Measurements from ENCODE around the gene OMA1. TPM values are rescaled to one million over a fixed set of nuclear protein-coding genes. Genes with fewer than 3 reads are reported as not detected.

OMA1 gene
- total RNA-seq, 1 donor from 2014 or later: 16.1 TPM

DNA sequence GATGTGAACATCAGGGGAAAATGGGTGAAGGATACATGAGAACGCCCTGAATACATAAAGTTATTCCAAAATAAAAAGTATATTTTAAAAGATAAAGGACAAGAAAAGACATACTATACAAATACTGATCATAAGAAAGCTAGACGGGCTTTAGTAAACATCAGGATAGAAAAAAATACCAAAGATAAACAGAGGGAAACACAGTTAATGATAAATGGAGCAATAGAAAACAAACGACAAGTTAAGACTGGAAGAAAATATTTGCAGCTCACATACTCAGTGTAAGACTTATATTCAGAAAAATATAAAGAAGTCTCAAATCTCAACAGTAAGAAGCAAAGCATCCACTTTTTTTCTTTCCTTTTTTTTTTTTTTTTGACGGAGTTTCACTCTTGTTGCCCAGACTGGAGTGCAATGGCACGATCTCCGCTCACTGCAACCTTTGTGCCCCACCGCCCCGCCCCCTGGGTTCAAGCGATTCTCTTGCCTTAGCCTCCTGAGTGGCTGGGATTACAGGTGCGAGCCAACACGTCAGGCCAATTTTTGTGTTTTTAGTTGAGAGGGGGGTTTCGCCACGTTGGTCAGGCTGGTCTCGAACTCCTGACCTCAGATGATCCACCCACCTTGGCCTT lies 94.8 kb downstream of the OMA1 start:
- TF ChIP-seq, protein P1, sequence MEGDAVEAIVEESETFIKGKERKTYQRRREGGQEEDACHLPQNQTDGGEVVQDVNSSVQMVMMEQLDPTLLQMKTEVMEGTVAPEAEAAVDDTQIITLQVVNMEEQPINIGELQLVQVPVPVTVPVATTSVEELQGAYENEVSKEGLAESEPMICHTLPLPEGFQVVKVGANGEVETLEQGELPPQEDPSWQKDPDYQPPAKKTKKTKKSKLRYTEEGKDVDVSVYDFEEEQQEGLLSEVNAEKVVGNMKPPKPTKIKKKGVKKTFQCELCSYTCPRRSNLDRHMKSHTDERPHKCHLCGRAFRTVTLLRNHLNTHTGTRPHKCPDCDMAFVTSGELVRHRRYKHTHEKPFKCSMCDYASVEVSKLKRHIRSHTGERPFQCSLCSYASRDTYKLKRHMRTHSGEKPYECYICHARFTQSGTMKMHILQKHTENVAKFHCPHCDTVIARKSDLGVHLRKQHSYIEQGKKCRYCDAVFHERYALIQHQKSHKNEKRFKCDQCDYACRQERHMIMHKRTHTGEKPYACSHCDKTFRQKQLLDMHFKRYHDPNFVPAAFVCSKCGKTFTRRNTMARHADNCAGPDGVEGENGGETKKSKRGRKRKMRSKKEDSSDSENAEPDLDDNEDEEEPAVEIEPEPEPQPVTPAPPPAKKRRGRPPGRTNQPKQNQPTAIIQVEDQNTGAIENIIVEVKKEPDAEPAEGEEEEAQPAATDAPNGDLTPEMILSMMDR (conservative IDR thresholded peaks at IDR 0.05; ENCODE audit: low read depth, low read length): no peak
- no peak overlapping the region for H3K4me3 ChIP-seq (ENCODE audit: low read depth, low read length)
- no peak for DNase-seq (ENCODE audit: low read depth)

DNA sequence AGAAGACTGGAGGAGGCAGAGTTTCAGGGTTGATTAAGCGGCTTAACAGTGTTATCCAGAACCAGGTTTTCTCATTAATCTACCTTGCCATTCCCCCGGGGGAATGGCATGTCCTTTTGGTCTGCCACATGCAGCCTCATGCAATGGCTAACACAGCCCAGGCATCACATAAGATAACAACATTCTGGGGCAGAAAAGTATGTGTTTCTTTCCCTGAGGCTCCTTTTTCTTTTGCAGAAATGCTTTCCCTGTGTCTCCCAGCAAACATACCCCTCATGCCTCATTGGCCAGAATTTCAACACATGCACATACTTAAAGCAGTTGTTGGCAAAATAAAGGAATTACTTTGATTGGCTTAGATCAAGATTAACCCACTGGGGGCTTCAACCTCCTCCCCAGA lies 98.6 kb downstream of the OMA1 start:
- DNase-seq (ENCODE audit: low read depth): no peak
- TF ChIP-seq, protein P1 (conservative IDR thresholded peaks at IDR 0.05; ENCODE audit: low read depth, low read length): no peak
- H3K4me3 ChIP-seq (ENCODE audit: low read depth, low read length): no peak overlapping the region

DNA sequence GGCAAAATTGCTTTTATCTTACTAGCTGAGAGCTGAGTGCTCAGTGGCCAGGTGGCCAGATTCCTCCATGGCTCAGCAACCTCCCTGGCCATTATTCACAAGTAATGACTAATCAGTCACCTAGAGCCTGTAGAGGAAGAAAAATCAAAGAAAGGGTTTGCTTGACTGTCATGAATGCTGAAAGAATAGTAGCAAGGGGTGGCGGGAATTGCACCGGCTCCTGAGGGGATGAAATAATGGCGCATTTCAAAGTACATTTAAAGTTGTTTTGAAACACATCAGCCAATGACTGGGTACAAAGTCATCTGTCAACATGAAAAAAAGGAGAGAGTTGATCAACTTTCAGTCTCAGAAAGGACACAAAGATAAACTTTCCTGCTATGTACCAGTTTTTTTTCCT lies 99.5 kb downstream of the OMA1 start:
- H3K4me3 ChIP-seq (ENCODE audit: low read depth, low read length): no peak overlapping the region
- TF ChIP-seq, protein P1 (conservative IDR thresholded peaks at IDR 0.05; ENCODE audit: low read depth, low read length): no peak
- no peak for DNase-seq (ENCODE audit: low read depth)

DNA sequence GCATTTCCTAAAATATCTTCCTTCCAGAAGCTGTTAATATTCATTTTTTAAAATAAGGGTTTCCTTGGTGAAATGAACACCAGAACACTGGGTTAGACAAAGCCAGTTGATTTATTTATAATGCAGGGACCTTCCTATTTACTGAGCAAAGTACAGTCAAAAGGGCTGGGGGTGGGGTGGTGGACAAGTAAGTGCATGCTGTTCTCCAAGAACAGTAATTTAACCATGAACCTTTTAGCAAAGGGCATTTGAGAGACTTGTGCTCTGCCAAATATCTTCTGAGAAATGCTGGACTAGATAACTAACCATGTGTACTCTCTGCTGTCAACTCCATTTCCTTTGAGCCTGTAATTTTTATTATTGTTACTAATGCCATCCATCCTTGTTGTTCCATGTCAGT lies 100.2 kb downstream of the OMA1 start:
- no peak for DNase-seq (ENCODE audit: low read depth)
- TF ChIP-seq, protein P1 (conservative IDR thresholded peaks at IDR 0.05; ENCODE audit: low read depth, low read length): no peak
- H3K4me3 ChIP-seq (ENCODE audit: low read depth, low read length): no peak overlapping the region

DNA sequence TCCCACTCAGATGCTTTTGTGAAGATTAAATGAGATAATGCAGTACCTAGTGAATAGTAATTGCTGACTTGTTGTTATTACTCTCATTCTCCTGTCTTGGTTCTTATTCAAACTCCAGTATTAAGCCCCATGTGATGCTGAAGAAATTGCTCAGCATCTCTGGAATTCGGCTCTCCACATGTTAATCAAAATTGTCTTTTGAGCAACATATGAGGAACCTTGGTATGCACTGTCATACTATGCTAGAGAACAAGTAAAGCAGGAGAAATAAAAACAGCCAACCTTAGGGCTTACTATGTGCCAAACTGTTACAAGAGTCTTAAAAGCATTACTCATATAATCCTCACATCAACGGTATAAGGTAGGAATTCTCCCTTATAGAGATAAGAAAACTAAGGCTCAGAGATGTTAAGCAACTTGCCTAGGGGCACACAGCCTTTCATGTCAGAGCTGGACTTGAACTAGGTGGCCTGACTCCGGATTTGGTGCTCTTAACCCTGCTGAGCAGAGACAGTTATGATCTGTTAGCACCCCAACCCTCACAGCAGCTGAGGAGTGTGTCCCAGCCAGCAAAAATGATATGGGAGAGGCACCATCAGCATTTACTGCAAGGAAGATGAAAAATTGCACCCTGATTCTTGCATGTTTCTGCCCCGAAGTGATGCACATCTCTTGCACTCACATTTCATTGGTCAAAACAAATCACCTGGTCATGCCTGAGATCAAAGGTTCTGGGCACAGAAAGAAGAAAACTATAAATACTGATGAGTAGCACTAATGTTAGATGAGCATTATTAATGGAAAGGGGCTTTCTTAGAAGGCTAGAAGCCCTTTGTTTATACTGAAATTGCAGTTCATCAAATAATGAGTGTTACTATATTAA lies 102.3 kb downstream of the OMA1 start:
- DNase-seq (ENCODE audit: low read depth): no peak
- TF ChIP-seq, protein P1 (conservative IDR thresholded peaks at IDR 0.05; ENCODE audit: low read depth, low read length): no peak

DNA sequence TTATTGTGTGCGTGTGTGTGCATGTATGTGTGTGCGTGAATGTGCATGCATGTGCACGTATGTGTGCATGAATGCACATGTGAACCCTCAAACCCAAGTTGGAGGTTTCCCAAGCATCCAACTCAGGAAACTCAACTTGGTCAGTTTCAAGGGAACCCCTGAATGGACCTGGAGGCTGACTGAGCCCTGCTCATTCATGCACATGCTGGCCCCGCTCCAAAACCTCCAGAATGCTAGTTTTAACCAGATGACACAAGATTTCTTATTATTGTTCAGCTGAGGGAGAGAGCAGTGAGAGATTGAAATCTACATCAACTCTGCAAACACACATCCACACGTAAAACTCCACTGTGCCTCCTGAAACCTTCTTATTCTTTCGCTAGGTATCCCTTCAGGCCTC lies 104.4 kb downstream of the OMA1 start:
- TF ChIP-seq, protein P1 (conservative IDR thresholded peaks at IDR 0.05; ENCODE audit: low read depth, low read length): no peak
- DNase-seq (ENCODE audit: low read depth): peak; percentile 39
- no peak overlapping the region for H3K4me3 ChIP-seq (ENCODE audit: low read depth, low read length)

More for the DNA sequence above, 102.3 kb downstream of the OMA1 start:
- H3K4me3 ChIP-seq (ENCODE audit: low read depth, low read length): no peak overlapping the region

All from epithelial cell of proximal tubule (primary cell).